SK-N-SH treated with all-trans-retinoic acid at 6 μM for 48 hours (cell line): Measurements from ENCODE around the gene TAS2R13.

Source experiments
- ATAC-seq: fragments of 200-7000 bp; cut with Tn5 transposase; 3 replicates; pipeline ENCODE4 v1.9.1; 2020; ENCODE audit warnings: mild to moderate bottlenecking, moderate library complexity
- ARNTL ChIP-seq: fragments of 450-650 bp; formaldehyde crosslinking; IDR thresholded peaks from 2 replicates; pipeline ENCODE4 v1.5.0; 2020; ENCODE audit warnings: low read depth, mild to moderate bottlenecking, moderate library complexity, borderline replicate concordance
- BACH2 ChIP-seq: fragments of 250-450 bp; sonication (Bioruptor Pico); IDR thresholded peaks from 2 replicates; pipeline ENCODE4 v1.9.0; 2021; ENCODE audit warnings: mild to moderate bottlenecking, borderline replicate concordance
- CSDC2 ChIP-seq: fragments of 250-450 bp; sonication (Bioruptor Pico); IDR thresholded peaks from 2 replicates; pipeline ENCODE4 v1.5.0; 2020; ENCODE audit warnings: mild to moderate bottlenecking, moderate library complexity
- ESRRG ChIP-seq: fragments of 250-450 bp; sonication (Bioruptor Pico); IDR thresholded peaks from 2 replicates; pipeline ENCODE4 v1.6.1; 2021; ENCODE audit warnings: mild to moderate bottlenecking
- ISL1 ChIP-seq: fragments of 250-450 bp; sonication (Bioruptor Pico); IDR thresholded peaks from 2 replicates; pipeline ENCODE4 v2.1.2; 2022; ENCODE audit warnings: mild to moderate bottlenecking, moderate library complexity
- OSR1 ChIP-seq: fragments of 250-450 bp; sonication (Bioruptor Pico); IDR thresholded peaks from 2 replicates; pipeline ENCODE4 v1.8.0; 2022; ENCODE audit warnings: moderate library complexity, mild to moderate bottlenecking, inconsistent platforms
- PPARA ChIP-seq: fragments of 250-450 bp; sonication (Bioruptor Pico); IDR thresholded peaks from 2 replicates; pipeline ENCODE4 v1.5.0; 2020; ENCODE audit warnings: mild to moderate bottlenecking, borderline replicate concordance
- SNAI2 ChIP-seq: fragments of 250-450 bp; sonication (Bioruptor Pico); IDR thresholded peaks from 2 replicates; pipeline ENCODE4 v1.5.0; 2020; ENCODE audit warnings: mild to moderate bottlenecking, moderate library complexity
- TCF4 ChIP-seq: fragments of 250-450 bp; sonication (Bioruptor Pico); IDR thresholded peaks from 2 replicates; pipeline ENCODE4 v1.8.0; 2021; ENCODE audit warnings: mild to moderate bottlenecking, moderate library complexity, borderline replicate concordance
- TOX ChIP-seq: fragments of 250-450 bp; sonication (Bioruptor Pico); IDR thresholded peaks from 2 replicates; pipeline ENCODE4 v1.8.0; 2021; ENCODE audit warnings: mild to moderate bottlenecking, moderate library complexity, borderline replicate concordance
- ZC3H10 ChIP-seq: fragments of 250-450 bp; sonication (Bioruptor Pico); IDR thresholded peaks from 2 replicates; pipeline ENCODE4 v1.5.1; 2021; ENCODE audit warnings: mild to moderate bottlenecking, moderate library complexity
- ZFP3 ChIP-seq: fragments of 250-450 bp; sonication (Bioruptor Pico); IDR thresholded peaks from 2 replicates; pipeline ENCODE4 v1.5.0; 2020; ENCODE audit warnings: mild to moderate bottlenecking, moderate library complexity
- ZFP30 ChIP-seq: fragments of 450-650 bp; formaldehyde crosslinking; IDR thresholded peaks from 2 replicates; pipeline ENCODE4 v1.5.0; 2022; ENCODE audit warnings: mild to moderate bottlenecking, moderate library complexity
- ZNF565 ChIP-seq: fragments of 450-650 bp; formaldehyde crosslinking; conservative IDR thresholded peaks from 2 replicates; pipeline ENCODE4 v1.5.0; 2020; ENCODE audit warnings: low read depth, mild to moderate bottlenecking, moderate library complexity
- ZNF70 ChIP-seq: fragments of 450-650 bp; formaldehyde crosslinking; IDR thresholded peaks from 2 replicates; pipeline ENCODE4 v1.5.0; 2020; ENCODE audit warnings: mild to moderate bottlenecking, moderate library complexity
- ZNF8 ChIP-seq: fragments of 450-650 bp; formaldehyde crosslinking; IDR thresholded peaks from 2 replicates; pipeline ENCODE4 v1.5.0; 2020; ENCODE audit warnings: mild to moderate bottlenecking, moderate library complexity
- TF ChIP-seq, protein P1 (sequence below): fragments of 250-450 bp; sonication (Bioruptor Pico); IDR thresholded peaks from 2 replicates; pipeline ENCODE4 v1.5.1; 2020; ENCODE audit warnings: low read depth, mild to moderate bottlenecking, moderate library complexity
- TF ChIP-seq, protein P2 (sequence below): fragments of 250-450 bp; sonication (Bioruptor Pico); IDR thresholded peaks from 2 replicates; pipeline ENCODE4 v1.5.1; 2021; ENCODE audit warnings: mild to moderate bottlenecking, moderate library complexity
- TF ChIP-seq, protein P3 (sequence below): fragments of 250-450 bp; sonication (Bioruptor Pico); IDR thresholded peaks from 2 replicates; pipeline ENCODE4 v1.8.0; 2020; ENCODE audit warnings: mild to moderate bottlenecking, moderate library complexity, borderline replicate concordance
- TF ChIP-seq, protein P4 (sequence below): fragments of 250-450 bp; sonication (Bioruptor Pico); IDR thresholded peaks from 2 replicates; pipeline ENCODE4 v1.5.0; 2020; ENCODE audit warnings: mild to moderate bottlenecking, moderate library complexity
- TF ChIP-seq, protein P5 (sequence below): fragments of 250-450 bp; sonication (Bioruptor Pico); IDR thresholded peaks from 2 replicates; pipeline ENCODE4 v1.8.0; 2021; ENCODE audit warnings: low read depth, mild to moderate bottlenecking, moderate library complexity, borderline replicate concordance

Gene TAS2R13

GRCh38 chr12:10939163-10939562 lies 29.8 kb upstream of the TAS2R13 start, which contains the start of gene TAS2R14:
Gene TAS2R14, minus strand, starts transcription at chr12:10939263. Its CDS starts 56 bp downstream, at chr12:10939207.
- ATAC-seq: no peak
- no peak for TF ChIP-seq OSR1 (CRISPR knock-in tag)
- TF ChIP-seq ZC3H10 (CRISPR knock-in tag): no peak
- TF ChIP-seq ISL1 (CRISPR knock-in tag): no peak
- TF ChIP-seq, protein P1, sequence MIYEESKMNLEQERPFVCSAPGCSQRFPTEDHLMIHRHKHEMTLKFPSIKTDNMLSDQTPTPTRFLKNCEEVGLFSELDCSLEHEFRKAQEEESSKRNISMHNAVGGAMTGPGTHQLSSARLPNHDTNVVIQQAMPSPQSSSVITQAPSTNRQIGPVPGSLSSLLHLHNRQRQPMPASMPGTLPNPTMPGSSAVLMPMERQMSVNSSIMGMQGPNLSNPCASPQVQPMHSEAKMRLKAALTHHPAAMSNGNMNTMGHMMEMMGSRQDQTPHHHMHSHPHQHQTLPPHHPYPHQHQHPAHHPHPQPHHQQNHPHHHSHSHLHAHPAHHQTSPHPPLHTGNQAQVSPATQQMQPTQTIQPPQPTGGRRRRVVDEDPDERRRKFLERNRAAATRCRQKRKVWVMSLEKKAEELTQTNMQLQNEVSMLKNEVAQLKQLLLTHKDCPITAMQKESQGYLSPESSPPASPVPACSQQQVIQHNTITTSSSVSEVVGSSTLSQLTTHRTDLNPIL (CRISPR knock-in tag): no peak
- TF ChIP-seq SNAI2 (CRISPR knock-in tag): no peak
- TF ChIP-seq, all 23 proteins: peak for 0

GRCh38 chr12:10936506-10936905 lies 27.1 kb upstream of the TAS2R13 start:
- ATAC-seq: no peak
- TF ChIP-seq OSR1 (CRISPR knock-in tag) (no peak), ISL1 (CRISPR knock-in tag) (no peak), ZFP30 (CRISPR knock-in tag) (no peak), ZNF70 (no peak), ZNF8 (no peak), ZC3H10 (CRISPR knock-in tag) (no peak), CSDC2 (CRISPR knock-in tag) (no peak), TOX (CRISPR knock-in tag) (no peak), ZFP3 (CRISPR knock-in tag) (no peak), ZNF565 (CRISPR knock-in tag) (no peak), BACH2 (no peak), SNAI2 (CRISPR knock-in tag) (no peak)
- TF ChIP-seq, protein P2, sequence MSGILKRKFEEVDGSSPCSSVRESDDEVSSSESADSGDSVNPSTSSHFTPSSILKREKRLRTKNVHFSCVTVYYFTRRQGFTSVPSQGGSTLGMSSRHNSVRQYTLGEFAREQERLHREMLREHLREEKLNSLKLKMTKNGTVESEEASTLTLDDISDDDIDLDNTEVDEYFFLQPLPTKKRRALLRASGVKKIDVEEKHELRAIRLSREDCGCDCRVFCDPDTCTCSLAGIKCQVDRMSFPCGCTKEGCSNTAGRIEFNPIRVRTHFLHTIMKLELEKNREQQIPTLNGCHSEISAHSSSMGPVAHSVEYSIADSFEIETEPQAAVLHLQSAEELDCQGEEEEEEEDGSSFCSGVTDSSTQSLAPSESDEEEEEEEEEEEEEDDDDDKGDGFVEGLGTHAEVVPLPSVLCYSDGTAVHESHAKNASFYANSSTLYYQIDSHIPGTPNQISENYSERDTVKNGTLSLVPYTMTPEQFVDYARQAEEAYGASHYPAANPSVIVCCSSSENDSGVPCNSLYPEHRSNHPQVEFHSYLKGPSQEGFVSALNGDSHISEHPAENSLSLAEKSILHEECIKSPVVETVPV: no peak
- TF ChIP-seq, protein P3, sequence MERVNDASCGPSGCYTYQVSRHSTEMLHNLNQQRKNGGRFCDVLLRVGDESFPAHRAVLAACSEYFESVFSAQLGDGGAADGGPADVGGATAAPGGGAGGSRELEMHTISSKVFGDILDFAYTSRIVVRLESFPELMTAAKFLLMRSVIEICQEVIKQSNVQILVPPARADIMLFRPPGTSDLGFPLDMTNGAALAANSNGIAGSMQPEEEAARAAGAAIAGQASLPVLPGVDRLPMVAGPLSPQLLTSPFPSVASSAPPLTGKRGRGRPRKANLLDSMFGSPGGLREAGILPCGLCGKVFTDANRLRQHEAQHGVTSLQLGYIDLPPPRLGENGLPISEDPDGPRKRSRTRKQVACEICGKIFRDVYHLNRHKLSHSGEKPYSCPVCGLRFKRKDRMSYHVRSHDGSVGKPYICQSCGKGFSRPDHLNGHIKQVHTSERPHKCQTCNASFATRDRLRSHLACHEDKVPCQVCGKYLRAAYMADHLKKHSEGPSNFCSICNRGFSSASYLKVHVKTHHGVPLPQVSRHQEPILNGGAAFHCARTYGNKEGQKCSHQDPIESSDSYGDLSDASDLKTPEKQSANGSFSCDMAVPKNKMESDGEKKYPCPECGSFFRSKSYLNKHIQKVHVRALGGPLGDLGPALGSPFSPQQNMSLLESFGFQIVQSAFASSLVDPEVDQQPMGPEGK: no peak
- TF ChIP-seq, protein P4, sequence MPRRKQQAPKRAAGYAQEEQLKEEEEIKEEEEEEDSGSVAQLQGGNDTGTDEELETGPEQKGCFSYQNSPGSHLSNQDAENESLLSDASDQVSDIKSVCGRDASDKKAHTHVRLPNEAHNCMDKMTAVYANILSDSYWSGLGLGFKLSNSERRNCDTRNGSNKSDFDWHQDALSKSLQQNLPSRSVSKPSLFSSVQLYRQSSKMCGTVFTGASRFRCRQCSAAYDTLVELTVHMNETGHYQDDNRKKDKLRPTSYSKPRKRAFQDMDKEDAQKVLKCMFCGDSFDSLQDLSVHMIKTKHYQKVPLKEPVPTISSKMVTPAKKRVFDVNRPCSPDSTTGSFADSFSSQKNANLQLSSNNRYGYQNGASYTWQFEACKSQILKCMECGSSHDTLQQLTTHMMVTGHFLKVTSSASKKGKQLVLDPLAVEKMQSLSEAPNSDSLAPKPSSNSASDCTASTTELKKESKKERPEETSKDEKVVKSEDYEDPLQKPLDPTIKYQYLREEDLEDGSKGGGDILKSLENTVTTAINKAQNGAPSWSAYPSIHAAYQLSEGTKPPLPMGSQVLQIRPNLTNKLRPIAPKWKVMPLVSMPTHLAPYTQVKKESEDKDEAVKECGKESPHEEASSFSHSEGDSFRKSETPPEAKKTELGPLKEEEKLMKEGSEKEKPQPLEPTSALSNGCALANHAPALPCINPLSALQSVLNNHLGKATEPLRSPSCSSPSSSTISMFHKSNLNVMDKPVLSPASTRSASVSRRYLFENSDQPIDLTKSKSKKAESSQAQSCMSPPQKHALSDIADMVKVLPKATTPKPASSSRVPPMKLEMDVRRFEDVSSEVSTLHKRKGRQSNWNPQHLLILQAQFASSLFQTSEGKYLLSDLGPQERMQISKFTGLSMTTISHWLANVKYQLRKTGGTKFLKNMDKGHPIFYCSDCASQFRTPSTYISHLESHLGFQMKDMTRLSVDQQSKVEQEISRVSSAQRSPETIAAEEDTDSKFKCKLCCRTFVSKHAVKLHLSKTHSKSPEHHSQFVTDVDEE (CRISPR knock-in tag): no peak

- no peak for ATAC-seq
- TF ChIP-seq CSDC2 (CRISPR knock-in tag) (no peak), OSR1 (CRISPR knock-in tag) (no peak), ZFP30 (CRISPR knock-in tag) (no peak), TCF4 (no peak), ZC3H10 (CRISPR knock-in tag) (no peak), ISL1 (CRISPR knock-in tag) (no peak), ZNF70 (no peak), ESRRG (CRISPR knock-in tag) (no peak), TOX (CRISPR knock-in tag) (no peak), PPARA (CRISPR knock-in tag) (no peak), ZFP3 (CRISPR knock-in tag) (no peak), BACH2 (no peak), ARNTL (CRISPR knock-in tag) (no peak)
- TF ChIP-seq, protein P2: no peak
- TF ChIP-seq, protein P3: no peak
- TF ChIP-seq, protein P1 (CRISPR knock-in tag): no peak
- TF ChIP-seq, protein P5, sequence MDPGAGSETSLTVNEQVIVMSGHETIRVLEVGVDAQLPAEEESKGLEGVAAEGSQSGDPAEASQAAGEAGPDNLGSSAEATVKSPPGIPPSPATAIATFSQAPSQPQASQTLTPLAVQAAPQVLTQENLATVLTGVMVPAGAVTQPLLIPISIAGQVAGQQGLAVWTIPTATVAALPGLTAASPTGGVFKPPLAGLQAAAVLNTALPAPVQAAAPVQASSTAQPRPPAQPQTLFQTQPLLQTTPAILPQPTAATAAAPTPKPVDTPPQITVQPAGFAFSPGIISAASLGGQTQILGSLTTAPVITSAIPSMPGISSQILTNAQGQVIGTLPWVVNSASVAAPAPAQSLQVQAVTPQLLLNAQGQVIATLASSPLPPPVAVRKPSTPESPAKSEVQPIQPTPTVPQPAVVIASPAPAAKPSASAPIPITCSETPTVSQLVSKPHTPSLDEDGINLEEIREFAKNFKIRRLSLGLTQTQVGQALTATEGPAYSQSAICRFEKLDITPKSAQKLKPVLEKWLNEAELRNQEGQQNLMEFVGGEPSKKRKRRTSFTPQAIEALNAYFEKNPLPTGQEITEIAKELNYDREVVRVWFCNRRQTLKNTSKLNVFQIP (CRISPR knock-in tag): no peak
These were observed 19.5 kb upstream of the TAS2R13 start, which contains the start of gene PRH2 for GRCh38 chr12:10928746-10929286. Gene PRH2, plus strand, starts transcription at chr12:10929236. Its CDS starts 38 bp downstream, at chr12:10929274.
